ENCODE data around the gene ELFN1.

- TF ChIP-seq CTCF (IDR thresholded peaks at IDR 0.05; ENCODE audit: low read depth, low read length), result no peak
- no peak for TF ChIP-seq POLR2A (IDR thresholded peaks at IDR 0.05; ENCODE audit: extremely low read depth, insufficient read length)
- TF ChIP-seq MYC (IDR thresholded peaks at IDR 0.05; ENCODE audit: low read depth, low read length), result no peak
- no peak for TF ChIP-seq MAX (IDR thresholded peaks at IDR 0.05; ENCODE audit: low read depth, low read length)
These were observed 22.9 kb upstream of the ELFN1 start for GRCh38 chr7:1646957-1647891.
